NCI-H2196 (cell line): ENCODE data around the gene SPINK14.

Experiments
- DNase-seq: peaks from one replicate; lab custom pipeline; 2025; ENCODE audit not compliant: unreplicated experiment; lab: John Stamatoyannopoulos, UW

SPINK14 gene, protein sequence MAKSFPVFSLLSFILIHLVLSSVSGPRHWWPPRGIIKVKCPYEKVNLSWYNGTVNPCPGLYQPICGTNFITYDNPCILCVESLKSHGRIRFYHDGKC

GRCh38 chr5:148168246-148168645, at the start of gene SPINK14:
Gene SPINK14 (plus strand): TSS chr5:148168546. CDS start chr5:148169733, 1,187 bp downstream.
- DNase-seq: no peak

GRCh38 chr5:148120317-148120716, 48.0 kb upstream of the SPINK14 start:
- no peak for DNase-seq

GRCh38 chr5:148125641-148126040, 42.7 kb upstream of the SPINK14 start:
- no peak for DNase-seq

GRCh38 chr5:148135091-148136048, 33.0 kb upstream of the SPINK14 start:
- no peak for DNase-seq

DNA sequence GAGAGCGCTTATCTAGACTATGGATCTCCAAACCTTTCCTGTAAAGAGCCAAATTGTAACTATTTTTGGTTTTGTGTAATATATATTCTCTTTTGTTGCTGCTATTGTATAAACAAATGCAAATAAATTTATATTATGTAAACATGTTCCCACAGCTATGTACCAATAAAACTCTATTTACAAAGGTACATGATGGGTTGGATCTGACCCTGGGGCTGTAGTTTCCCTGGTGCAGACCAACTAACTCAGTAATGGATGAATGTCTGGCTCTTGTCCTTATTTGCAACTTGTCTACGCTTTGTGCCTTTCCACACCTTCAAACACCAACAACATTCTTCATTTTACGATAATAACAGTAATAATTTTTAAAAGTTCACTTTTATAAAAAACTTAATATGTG, 27.5 kb upstream of the SPINK14 start:
- no peak for DNase-seq

DNA sequence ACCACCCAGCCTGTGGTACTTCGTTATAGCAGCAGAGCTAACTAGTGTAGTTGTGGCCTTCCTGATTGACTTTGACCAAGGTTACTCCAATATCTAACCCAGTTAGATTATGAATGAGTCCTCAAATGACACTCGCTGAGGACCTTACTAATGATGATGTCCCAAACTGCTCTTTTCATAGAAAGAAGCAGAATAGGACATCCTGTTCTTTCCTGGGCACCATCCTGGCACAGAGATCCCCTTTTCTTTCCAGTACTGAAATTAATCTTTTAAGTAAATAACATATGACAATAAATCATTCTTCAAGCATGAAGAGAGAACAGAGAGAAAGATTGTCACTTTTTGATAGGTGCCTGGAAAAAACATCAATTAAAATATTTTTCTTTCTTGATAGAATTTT, 26.7 kb upstream of the SPINK14 start:
- no peak for DNase-seq

DNA sequence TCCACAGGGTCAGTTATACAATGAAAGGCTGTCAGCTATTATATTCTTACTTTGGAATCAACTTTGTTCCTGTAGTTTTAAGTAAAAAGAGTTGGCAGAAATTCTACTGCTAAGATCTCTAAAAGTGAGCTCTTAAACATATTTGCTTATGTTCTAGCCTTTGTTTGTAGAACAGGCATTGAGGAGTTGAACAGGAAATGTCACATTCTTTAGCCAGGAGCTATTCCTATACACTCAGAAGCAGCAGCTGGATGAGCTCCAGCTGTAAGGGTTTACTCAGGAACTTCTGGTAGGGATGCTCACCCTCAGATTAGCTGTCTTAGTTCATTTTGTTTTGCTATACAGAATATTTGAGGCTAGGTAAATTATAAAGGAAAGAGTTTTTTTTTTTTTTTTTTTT, 22.4 kb upstream of the SPINK14 start:
- DNase-seq: no peak

GRCh38 chr5:148146487-148146886, 21.9 kb upstream of the SPINK14 start:
- no peak for DNase-seq

GRCh38 chr5:148147415-148147814, 20.9 kb upstream of the SPINK14 start:
- no peak for DNase-seq

DNA sequence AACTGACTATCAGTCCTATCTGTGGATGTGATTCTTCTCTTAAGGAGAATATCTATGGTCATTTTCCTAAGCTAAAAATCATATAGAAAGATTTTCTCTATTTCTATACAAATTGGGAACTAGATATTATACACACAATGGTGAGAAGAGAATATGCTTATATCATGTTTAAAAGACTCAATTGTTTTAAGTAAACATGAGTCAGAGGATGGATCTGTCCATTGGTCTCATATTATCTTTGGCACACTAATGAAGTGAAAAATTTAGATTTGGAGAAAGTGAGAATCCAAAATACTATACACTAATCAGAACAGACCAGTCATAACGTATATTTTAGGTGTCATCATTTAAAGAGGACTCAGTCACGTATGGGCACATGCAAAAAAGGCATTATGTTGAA, 16.5 kb upstream of the SPINK14 start:
- no peak for DNase-seq

GRCh38 chr5:148152781-148153180, 15.6 kb upstream of the SPINK14 start:
- DNase-seq: no peak

GRCh38 chr5:148156609-148157008, 11.7 kb upstream of the SPINK14 start:
- DNase-seq: no peak

DNA sequence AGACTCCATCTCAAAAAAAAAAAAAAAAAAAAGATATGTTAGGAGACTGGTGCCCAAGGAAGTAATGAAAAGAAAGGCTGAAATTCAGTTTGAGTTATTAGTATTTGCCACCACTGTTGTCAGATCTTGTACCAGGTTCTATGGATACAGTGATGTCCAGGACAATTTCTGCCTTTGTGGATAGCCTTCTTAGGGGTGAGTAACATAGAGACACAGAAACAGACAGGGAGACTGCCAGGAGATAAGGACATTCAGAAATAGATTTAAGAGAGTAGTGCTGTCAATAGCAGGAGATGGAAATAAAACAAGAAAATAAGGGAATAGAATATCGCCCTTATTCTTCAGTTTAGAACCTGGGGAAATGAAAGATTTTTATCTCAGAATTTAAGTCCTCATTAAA, 6.3 kb upstream of the SPINK14 start:
- DNase-seq: no peak

- DNase-seq: no peak
These were observed 5.0 kb upstream of the SPINK14 start for GRCh38 chr5:148163345-148163744.

GRCh38 chr5:148166550-148167283, 1.6 kb upstream of the SPINK14 start:
- no peak for DNase-seq

GRCh38 chr5:148172377-148172776, 4.0 kb downstream of the SPINK14 start:
- DNase-seq: no peak

DNA sequence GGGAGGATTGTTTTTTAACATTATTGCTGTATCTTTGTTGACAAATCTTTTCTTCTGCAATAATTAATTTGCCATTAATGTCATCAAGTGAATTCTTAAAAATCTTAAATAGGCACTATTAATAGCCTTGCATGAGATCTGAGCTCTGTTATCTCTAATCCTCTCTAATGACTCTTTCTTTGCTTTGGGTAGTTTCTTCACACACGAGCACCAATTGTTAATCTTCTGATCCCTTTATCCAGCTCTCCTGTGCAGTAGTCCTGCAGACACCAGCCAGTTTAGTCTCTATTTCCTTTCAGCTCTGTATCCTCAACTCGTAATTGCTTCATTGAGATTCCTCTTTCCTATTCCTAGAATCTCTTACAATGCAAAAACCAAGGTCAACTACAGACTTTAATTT, 8.1 kb downstream of the SPINK14 start:
- DNase-seq: no peak

DNA sequence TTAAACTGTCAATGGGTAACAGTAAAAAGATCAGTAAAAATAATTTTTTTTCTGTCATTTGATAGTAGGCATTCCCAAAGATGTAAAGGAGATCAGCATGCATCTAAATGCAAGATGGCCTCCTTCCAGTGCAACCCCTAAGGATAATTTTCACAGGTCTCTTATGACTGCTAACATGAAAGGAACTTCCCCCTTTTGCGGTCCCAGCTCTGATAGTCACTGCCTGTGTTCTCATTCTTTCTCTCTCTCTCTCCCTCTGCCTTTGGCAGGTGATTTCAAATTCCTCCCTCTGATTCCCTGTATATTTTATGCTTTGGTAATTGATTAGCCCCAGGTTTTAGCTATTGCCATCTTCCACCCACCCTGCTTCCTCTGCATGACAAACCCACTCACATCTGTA, 8.9 kb downstream of the SPINK14 start:
- DNase-seq: no peak

GRCh38 chr5:148179234-148179824, 11.0 kb downstream of the SPINK14 start:
- peak; percentile 52 for DNase-seq

GRCh38 chr5:148186248-148187003, 18.1 kb downstream of the SPINK14 start:
- DNase-seq: no peak

DNA sequence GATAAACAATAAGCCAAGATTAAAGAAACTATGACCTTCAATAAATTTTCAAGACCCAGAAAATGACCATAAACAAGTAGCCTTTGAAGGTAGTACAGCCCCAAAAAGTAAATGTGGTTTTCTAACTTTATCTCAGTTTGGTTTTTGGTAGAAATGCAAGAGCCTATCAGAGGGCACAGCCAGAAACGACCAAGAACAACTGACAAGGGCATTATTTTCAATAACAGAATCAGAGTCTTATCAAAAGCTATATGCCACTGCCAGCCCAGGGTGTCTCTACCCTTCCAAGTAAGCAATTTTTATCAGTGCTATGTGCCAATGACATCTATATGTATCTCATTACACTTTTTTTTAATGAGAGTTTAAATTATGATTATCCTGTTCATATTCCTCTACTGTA, 22.7 kb downstream of the SPINK14 start:
- DNase-seq: no peak
